HG02763 (cell line): ENCODE data around the gene TTN.

Source experiments
- ATAC-seq: cut with Tn5 transposase; IDR thresholded peaks from one replicate; pipeline ENCODE4 v1.9.1; 2021; ENCODE audit warnings: mild to moderate bottlenecking, moderate library complexity; ENCODE audit not compliant: unreplicated experiment

TTN gene

DNA sequence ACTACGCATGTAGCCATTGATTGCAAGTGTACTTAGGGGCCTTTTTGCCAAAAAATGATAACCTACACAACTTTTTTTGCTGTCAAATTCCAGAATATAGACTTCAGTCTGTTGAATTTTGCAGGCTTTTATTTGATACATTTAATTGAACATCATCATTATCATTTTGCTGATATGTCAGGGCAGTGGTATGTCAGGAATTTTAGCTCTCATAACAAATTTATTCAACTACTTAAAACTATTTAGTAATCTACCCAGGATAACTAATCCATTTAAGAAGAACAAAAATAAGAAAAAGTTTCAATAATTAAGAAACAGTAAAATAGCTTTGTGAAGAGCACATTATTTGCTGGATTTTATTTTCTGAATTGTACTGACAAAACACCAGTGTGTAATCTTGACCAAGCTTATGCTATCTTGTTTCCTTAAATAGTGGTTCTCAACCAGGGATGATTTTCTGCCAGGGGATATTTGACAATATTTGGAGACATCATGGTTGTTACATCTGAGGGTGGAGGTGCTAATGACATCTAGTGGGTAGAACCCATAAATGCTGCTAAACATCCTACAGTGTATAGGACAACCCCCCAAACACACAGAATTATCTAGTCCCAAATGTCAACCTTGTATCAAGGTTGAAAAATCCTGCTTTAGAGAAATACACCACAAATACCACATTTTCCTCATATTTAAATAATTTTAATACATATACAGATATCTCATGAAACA, 12.1 kb upstream of the TTN start:
- no peak for ATAC-seq

DNA sequence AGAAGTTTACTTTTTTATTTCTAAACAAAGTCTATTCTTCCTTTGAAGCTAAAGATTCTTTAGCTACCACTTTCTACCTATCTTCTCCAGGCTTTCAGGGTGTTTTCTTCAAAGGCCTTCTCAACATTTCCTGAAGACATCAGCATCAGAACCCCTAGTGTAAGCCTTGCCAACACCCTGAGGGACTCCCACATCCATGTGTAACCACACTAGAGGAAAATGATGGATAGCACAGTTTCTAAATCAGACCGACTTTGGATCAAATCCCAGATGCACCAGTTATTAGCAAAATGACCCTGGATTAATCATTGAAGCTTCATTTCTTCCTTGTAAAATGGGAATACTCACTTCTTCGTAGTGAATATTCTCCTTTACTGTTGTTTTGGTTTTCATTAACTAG, 4.7 kb upstream of the TTN start:
- ATAC-seq = no peak

DNA sequence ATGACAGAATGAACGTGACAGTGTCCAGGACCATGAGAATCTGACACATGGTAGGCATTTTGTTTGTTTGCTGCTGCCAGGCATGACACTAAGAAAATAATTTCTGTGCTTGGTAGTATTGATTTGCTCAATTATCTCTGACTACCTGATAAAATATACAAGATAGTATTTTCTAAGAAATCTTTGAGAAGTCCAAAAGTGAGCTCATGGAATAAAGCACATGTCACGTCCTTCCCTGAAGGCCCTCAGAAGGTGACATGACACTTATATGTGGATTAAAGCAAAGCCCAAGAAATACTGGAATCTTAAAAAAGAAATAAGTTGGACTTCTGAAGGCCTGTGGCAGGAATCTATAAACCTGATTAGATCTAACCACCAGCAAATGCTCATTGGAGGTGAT, 3.8 kb upstream of the TTN start:
- ATAC-seq = no peak

DNA sequence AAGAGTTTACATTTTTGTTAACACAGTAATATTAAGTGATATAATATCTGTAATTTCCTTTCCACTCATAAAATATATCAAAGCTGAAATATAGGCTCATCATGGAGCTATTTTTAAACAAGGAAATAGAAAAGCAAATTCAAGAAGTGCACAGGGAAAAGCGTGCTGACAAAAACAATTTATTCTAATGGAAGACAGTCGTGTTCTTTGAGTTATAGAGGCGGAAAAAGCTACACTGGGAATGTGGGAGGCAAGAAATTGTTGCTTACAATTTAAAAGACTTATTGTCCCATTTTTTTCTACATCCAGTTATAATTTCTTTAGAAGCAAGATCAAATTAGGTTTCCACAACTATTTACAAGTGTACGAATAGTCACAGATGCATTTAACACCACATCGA, 3.2 kb upstream of the TTN start:
- no peak for ATAC-seq

DNA sequence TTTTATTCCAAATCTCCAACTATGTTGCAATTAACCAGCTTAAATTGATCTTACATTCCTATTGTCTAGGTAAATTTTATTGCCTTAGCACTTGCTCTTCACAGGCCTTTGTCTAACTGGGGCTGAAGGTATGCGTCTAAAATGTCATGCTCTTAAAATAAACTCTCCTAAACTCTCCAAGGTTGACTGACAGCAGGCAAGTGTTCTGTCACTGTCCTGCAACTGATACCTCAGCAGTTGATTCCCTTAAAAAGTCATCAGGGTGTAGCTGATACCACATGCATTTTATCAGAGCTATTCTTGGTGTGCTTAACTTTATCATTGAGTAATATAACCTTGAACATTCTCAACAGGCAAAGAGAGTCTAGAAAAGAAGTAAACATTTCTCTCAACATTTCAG, 680 bp downstream of the TTN start:
- no peak for ATAC-seq

DNA sequence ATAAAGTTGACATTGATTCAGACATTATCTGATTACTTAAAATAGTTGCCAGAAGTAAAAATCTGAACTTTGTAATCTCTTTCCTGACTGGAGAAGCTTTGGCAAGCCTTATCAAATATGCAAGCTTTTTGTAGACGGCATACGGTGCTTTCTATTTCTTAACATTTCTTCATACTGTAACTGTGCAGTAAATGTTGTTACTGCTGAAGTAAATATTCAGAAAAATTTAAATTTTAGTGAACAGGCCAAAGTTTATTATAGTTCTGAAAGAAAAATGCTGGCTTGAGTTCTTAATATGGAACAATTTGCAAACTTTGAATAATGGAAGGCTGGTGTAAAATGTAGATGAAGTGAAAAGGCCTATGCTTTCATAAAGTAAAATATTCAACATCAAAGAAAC, 1.8 kb downstream of the TTN start:
- no peak for ATAC-seq

DNA sequence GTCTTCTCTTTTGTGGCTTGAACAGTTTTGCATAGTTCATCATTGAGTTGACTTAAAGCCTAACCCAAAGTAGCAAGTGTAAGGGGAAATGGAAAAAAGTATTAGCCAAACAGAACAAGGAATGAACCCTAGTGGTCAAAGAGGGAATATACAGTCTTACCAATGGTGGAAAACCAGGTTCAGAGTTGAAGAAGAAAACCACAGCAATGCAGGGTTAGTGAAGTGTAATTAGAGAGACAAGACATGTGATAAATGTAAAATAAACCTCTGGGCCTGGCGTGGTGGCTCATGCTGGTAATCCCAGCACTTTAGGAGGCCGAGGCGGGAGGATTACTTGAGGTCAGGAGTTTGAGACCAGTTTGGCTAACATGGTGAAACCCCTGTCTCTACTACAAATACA, 2.4 kb downstream of the TTN start:
- ATAC-seq = peak; percentile 56

DNA sequence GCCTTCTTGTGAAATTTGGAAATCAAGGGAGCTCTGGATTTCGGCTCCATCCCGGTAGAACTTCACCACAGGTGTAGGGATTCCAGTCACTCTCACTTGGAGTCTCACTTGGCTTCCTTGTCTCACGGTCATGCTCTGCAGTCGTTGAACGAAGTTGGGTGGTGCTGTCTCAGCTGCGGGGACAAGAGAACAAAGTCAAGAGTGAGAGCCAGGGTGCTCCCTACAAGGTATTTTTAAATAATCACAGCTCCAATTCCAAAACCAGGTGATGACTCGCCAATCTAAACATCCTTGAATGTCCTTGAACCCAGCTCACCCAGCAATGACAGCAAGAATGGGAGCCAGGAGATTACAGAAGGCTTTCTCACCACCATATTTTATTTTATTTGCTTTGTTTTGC, 6.7 kb downstream of the TTN start:
- no peak for ATAC-seq

DNA sequence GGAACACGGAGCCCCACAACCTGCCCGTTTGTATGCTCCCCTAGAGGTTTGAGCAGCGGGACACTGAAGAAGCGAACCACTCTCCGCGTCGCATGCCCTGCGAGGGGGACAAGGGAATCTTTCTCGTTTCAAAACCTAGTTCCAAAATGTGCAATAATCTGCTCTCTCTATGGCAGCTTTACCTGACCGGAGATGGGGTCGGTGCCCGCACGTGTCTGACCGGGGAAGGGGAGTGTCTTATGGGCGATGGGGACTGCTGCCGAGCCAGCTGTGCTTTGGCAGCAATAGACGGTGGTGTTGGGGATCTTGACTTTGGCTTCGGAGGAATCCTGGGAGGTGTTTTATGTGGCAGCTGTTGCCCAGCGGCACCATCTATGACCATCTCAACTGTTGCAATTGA, 7.9 kb downstream of the TTN start:
- ATAC-seq = no peak

DNA sequence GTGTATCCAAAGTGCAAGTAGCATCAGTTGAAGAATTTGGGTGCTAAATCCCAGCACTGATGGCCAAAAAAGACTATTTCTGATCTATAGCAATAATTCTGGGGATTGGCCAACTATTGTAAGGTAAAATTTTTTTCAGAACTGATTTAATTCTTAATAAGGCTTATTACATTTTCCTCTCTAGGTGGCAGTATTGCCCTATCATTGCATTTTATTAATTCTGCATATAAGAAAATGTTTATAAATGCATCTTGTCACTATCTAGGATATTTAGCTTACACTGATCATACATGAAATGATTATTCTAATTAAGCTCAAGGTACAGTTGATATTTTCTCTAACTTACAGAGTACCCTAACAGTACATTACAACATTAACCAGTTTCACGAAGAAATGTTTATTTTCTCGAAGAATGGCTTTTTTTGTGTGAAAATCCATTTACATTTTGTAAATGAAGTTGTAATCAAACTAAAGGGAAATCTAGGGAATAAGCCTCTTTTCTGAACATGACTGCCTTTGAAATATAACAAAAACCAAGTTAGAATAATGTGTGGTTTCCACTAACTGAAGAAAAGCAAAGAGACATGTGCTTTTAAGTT, 11.0 kb downstream of the TTN start:
- ATAC-seq = no peak

DNA sequence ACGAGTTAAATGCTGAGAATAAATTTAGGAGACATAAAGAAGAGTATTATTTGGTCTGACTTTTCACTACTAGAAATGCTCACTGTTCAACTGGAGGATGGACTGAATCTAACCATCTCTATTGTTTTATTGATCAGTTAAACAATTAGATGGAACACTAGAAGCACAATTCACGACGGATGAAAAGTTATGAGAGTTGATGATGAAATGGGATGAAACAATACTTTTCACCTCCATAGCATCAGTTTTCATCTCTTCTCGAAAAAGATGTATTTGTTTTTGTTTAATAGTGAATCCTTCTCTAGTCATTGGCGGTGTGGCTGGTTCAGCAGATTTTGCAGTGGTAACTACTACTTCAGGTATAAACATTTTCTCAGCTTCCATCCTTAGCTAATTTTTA, 19.3 kb downstream of the TTN start:
- ATAC-seq = no peak

DNA sequence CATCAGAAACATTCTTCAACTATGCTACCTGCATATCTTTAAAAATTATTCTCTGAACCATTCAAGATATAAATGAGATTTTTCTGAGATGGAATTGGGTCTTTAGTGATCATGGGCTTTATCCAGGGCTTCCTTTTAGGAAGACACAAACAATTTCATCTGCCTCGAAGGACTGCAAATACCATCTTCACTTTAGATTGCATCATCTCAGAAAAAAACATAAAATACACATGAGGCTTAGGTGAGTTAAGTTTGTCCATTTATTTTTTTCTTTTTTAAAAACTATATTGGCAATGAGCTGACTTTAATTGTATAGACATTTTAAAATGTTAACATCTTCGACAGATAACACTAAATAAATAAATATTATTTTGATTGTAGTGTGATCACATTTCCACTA, 20.1 kb downstream of the TTN start:
- ATAC-seq = no peak

DNA sequence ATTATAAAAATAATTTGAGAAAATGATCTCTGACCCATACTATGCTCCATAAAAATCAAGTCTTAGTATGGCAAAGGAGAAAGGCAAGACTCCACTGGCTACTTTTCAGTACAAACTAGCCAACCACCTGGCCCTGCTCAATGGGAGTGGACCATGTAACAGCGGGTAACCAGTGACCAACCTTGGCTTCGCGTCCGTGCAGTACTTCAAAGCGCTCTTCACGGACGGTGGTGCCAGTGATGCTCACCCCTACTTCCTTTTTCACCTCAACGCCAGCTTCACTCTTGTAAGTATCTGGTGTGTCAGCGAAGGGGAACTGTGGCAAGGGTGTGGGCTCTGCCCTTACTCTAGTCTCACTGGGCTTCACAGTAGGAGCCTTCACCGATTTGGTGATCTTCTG, 23.3 kb downstream of the TTN start:
- no peak for ATAC-seq

DNA sequence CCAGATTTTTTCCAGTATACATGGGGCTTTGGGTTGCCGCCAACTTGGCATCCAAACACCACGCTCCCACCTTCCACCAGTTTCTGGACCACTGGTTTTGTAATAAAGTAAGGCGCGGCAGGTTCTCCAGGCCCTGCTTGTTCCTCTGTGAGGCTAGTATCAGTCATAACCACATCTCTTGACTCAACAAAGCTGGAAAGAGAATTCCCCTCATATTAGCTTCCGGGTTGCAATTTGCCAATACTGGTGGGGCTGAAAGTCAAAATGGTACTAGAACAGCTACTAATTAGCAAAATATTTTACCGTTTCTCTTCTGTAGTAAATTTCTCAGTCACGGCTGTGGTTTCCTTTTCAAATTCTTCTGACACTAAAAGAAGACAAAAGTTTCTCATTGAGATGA, 25.0 kb downstream of the TTN start:
- peak; percentile 53 for ATAC-seq

DNA sequence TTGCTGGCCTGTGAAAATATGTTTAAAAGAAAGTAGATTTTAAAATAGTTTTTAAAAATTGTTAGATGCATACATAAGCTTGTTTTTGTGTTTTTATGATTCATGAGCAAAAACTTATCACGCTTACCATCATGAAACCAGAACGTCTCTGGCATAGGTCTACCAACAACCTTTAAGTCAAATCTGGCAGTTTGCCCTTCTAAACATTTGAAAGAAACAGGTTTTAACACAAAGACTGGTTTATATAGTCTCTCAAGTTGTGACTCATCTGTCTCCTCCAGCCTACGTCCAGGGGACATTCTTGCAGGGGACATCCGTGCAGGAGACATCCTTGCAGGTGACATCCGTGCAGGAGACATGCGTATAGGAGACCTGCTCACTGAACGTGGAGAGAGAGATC, 29.6 kb downstream of the TTN start:
- no peak for ATAC-seq

DNA sequence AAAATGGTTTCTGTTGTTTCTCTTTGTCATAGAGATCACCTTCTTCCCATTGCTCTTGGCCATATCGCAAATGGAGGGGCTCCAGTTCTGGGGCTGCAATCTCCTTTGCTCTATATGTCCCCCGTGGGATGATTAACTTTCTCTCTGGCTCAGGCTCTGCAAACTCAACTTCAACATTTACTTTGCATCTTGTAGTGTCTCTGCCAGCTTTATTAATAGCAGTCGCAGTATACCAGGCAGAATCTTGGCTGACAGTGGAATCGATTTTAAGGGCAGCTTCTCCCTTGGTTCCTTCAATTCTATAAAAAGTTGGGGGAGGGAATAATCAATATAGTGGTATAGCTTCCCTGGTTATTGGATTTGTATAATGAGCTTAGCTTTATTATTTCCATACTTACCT, 30.5 kb downstream of the TTN start:
- no peak for ATAC-seq

DNA sequence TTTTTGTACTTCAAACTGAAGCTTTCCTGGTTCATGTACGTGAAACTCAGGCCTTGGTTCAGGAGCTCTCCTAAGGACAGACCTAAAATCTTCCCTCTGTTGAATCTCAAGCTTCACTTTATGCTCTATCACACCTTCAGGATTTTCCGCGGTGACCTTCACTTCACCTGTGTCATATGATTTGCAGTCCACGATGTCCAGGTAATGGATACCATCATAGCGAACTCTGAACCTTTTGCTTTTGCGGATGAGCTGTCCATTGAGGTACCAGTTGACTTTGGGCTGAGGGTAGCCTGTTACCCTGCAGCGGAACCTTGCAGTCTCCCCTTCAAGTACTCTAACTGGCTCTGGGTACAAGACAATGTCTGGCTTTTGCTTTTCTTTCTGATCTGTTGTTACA, 31.2 kb downstream of the TTN start:
- ATAC-seq = no peak

DNA sequence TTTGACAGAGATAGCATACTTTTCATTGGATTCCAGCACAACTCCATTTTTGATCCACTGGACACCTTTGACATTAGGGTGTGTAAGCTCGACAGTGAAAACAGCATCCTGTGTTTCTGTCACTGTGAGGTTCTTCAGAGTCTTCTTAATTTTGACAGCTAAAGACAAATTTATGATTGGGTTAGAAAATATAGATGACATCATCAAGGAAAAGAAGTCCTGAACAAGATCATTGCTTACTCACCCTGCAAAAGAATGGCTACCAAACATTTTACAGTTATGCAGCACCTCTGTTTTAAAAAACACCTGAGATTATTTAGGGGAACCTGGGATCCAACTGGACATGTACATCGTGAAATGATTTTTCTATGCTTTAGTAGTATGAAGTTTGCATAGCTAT, 36.7 kb downstream of the TTN start:
- no peak for ATAC-seq

DNA sequence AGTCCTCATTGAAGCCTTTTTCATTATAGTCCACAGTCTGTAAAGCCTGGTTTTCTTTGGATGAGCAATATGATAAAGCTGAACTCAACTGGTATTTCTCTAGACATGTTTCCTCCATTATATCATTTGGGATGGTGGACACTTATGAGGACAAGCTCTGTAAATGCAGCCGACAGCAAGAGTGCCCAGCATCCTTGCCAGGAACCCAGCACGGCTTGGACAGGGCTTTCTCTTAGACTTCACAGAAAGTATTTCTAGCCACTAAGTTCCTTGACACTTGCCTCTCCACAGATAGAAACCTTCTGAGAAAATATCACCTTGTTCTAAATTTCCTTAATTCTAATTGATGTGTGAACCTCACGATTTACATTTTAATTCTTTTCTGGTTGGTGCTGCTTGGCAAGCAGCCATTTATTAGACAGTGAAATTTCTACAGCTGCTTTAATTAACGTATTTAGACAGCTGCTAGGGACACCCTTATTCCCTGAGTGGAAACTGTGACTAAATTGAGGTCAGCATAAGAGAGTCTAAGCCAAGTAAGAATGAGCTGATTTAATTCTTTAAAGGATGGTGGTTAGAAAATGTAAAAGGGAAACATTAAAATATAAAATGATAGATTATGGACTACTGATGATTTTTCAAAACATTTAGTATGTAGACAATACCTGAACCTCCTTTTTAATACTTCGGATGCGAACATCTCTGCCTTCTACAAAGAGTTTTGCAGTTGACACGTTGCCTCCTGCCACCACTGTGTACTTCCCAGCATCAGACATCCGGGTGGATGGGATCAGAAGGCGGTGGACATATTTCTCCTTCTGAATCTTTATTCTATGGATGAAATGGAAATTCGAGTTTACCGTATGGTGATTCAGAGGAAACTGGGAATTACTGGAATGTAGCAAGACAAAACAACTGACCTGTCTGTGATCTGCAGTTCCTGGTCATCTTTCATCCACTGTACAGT, 39.8 kb downstream of the TTN start:
- ATAC-seq = no peak

DNA sequence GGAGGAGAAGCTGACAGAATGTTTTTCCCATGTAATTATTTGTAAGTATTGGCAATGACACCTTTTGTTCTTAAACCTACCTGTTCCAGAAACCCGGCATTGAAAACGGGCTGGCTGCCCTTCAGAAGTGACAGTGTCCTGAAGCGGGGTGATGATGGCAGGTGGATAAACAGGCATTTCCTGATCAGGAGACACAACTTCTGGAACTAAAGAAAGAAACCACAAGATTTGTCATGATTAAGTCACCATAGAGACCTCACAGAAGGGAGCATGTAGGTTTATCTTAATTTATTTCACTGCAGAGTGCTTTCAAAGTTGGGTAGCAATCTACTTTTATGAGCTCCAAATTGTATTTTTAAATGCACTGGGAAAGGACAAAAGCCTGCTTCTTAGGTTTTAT, 43.1 kb downstream of the TTN start:
- no peak for ATAC-seq

DNA sequence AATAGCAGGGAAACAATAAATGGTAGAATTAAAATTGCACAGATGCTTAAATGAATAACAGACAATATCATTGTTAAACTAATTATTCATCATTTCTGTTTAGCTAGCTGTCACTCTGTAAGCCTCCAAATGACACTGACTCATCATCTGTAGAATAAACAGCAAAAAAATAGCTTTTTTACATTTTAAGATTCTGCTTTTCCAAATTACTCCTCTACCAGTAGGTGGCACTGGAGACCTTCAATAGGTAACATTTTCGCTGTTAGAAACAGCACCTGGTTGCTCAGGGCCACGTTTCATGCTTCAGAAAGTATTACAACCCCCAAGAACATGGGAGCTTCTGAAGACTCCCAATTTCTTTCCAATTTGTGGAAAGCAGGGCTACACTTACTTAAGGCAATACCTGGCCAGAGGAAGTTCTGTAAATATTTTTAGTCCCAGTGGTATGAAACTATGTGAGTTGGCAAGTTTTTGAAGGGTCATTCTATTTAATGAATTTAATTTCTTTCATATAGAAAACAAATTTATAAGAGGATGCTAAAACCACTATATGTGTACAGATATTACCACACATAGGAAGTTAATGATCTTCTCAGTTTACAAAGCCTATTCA, 45.4 kb downstream of the TTN start:
- peak; percentile 69 for ATAC-seq

DNA sequence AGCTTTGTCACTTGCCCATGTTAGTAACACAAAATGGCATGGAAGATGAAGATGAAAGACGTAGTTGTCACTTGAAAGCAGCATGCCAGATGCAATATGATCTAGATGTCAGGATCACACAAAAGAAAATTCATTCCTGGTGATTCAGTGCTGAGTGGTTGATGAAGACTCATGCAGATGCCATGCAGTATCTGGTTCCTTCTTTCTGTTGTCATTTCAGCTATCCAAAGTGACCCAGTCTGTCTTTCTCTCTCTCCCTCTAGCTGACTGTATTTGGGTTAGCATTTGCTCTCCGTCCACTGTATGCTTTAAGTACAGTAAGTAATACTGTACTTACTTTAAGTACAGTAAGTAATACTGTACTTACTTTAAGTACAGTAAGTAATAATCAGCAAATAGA, 50.4 kb downstream of the TTN start:
- ATAC-seq = no peak
